Measurements from ENCODE around the gene JAZF1. TPM values are rescaled to one million over a fixed set of nuclear protein-coding genes. Genes with fewer than 3 reads are reported as not detected.

JAZF1 gene
- total and polyA plus RNA-seq, 9 of the 15 experiments (the other 6 are each of a cell fraction or from before 2014, with no cell fraction given) = 0.04 to 0.64 (median 0.11) TPM; not detected in 3

- ChIA-PET POLR2A (no interaction called here), CTCF (ENCODE audit: low intra/inter-chr PET ratio) (no interaction called here)
- Histone ChIP-seq H3K27ac (ENCODE audit: extremely low read depth, low read depth, low read length) (no peak overlapping the region), H3K79me2 (ENCODE audit: control insufficient read depth, insufficient read depth, low read length) (no peaks in the 10 kb centered on the region), H3K9ac (ENCODE audit: insufficient read depth in 1 of 2, low read depth in 2 of 2, low read length in 2 of 2) (no peak overlapping the region), H3K4me3 (no peak overlapping the region), H3K9me3 (replicated peaks; ENCODE audit: control insufficient read depth, insufficient read depth, low read depth, low read length) (no peaks in the 10 kb centered on the region), H3K4me2 (ENCODE audit: insufficient read depth, low read length) (no peak overlapping the region), H3K27me3 (ENCODE audit: control insufficient read depth in 2 of 2, insufficient read depth in 2 of 2, low read length in 2 of 2) (no peaks in the 10 kb centered on the region), H3K9me1 (ENCODE audit: control insufficient read depth, insufficient read depth, low read length) (no peaks in the 10 kb centered on the region), H3K4me1 (replicated peaks in 1 of 2; ENCODE audit: control insufficient read depth in 2 of 2, insufficient read depth in 2 of 2, low read length in 2 of 2) (no peaks in the 10 kb centered on the region), H2AFZ (ENCODE audit: low read depth, low read length) (no peak overlapping the region), H4K20me1 (replicated peaks; ENCODE audit: control insufficient read depth, insufficient read depth, low read length) (no peaks in the 10 kb centered on the region), H3K36me3 (ENCODE audit: control insufficient read depth, insufficient read depth, low read length) (no peaks in the 10 kb centered on the region)
- DNase-seq (ENCODE audit: extremely low read depth in 1 of 4, low spot score in 3 of 4) (no peak), FAIRE-seq (no peak), ATAC-seq (no peak)
- in situ Hi-C loops (cut with MboI) = no loop called here
- TF ChIP-seq SOX6 (IDR thresholded peaks at IDR 0.05) = no peak
- TF ChIP-seq ZNF436 (CRISPR knock-in tag; IDR thresholded peaks at IDR 0.05) = no peak
- no peak for TF ChIP-seq ZNF551 (CRISPR knock-in tag; IDR thresholded peaks at IDR 0.05)
- no peak for TF ChIP-seq BCL6 (CRISPR knock-in tag; IDR thresholded peaks at IDR 0.05)
- no peak for TF ChIP-seq ZNF175 (CRISPR knock-in tag; IDR thresholded peaks at IDR 0.05; ENCODE audit: low read depth)
- no peak for TF ChIP-seq NFATC3 (IDR thresholded peaks at IDR 0.05)
- TF ChIP-seq BRCA1 (IDR thresholded peaks at IDR 0.05) = no peak
- no peak for TF ChIP-seq BRCA1 (CRISPR knock-in tag; IDR thresholded peaks at IDR 0.05)
- TF ChIP-seq SRSF9 (IDR thresholded peaks at IDR 0.05; ENCODE audit: borderline replicate concordance, low read depth, low read length) = no peak
- TF ChIP-seq ZNF668 (CRISPR knock-in tag; IDR thresholded peaks at IDR 0.05) = no peak
- no peak for TF ChIP-seq ZNF174 (CRISPR knock-in tag; IDR thresholded peaks at IDR 0.05)
- no peak for TF ChIP-seq NELFE (IDR thresholded peaks at IDR 0.05; ENCODE audit: insufficient read depth, insufficient read length)
- no peak for TF ChIP-seq HES1 (IDR thresholded peaks at IDR 0.05; ENCODE audit: low read depth)
- intact Hi-C loops (cut with micrococcal nuclease) = no loop called here
- BruUV-seq (replicated peaks) = no TSS peak
- WGBS (ENCODE audit: insufficient coverage, low coverage, missing lambda C conversion rate) = 0% methylated on average over 1 of the region's 1 CpG
Observed at GRCh38 chr7:28211006-28211405, 30.4 kb upstream of the JAZF1 start.

All from K562 (cell line).